DND-41 (cell line): ENCODE measurements around the gene SCRN1.
"Not testable (repeated sequence)": the region's sequence is repeated elsewhere in the genome, so short reads cannot be mapped to it uniquely, and the experiment has no call there.

Experiments
- EZH2 ChIP-seq: IDR thresholded peaks from 3 replicates; pipeline ENCODE4 v1.6.1; 2012; ENCODE audit warnings: borderline replicate concordance, low read depth, mild to moderate bottlenecking, moderate library complexity, low read length, inconsistent platforms; ENCODE audit not compliant: severe bottlenecking
- TF ChIP-seq, protein P1 (sequence below): IDR thresholded peaks from 2 replicates; pipeline ENCODE4 v1.5.1; 2012; ENCODE audit warnings: borderline replicate concordance, low read length, moderate library complexity, mild to moderate bottlenecking; ENCODE audit not compliant: poor library complexity, severe bottlenecking; ENCODE audit errors: extremely low read depth

DNA sequence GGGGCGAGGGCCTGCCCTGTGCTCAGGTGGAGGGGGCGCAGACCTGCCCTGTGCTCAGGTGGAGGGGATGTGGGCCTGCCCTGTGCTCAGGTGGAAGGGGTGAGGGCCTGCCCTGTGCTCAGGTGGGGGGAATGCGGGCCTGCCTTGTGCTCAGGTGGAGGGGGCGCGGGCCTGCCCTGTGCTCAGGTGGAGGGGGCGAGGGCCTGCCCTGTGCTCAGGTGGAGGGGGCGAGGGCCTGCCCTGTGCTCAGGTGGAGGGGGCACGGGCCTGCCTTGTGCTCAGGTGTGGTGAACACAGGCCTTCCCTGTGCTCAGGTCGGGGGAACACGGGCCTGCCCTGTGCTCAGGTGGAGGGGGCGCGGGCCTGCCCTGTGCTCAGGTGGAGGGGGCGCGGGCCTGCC is 98.8 kb downstream of the SCRN1 start:
- TF ChIP-seq EZH2, result not testable (repeated sequence)
- TF ChIP-seq, protein P1, sequence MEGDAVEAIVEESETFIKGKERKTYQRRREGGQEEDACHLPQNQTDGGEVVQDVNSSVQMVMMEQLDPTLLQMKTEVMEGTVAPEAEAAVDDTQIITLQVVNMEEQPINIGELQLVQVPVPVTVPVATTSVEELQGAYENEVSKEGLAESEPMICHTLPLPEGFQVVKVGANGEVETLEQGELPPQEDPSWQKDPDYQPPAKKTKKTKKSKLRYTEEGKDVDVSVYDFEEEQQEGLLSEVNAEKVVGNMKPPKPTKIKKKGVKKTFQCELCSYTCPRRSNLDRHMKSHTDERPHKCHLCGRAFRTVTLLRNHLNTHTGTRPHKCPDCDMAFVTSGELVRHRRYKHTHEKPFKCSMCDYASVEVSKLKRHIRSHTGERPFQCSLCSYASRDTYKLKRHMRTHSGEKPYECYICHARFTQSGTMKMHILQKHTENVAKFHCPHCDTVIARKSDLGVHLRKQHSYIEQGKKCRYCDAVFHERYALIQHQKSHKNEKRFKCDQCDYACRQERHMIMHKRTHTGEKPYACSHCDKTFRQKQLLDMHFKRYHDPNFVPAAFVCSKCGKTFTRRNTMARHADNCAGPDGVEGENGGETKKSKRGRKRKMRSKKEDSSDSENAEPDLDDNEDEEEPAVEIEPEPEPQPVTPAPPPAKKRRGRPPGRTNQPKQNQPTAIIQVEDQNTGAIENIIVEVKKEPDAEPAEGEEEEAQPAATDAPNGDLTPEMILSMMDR, result not testable (repeated sequence)
